ENCODE results near the gene TRIM29. TPM values are rescaled to one million over a fixed set of nuclear protein-coding genes. Genes with fewer than 3 reads are reported as not detected.

The TRIM29 gene, protein sequence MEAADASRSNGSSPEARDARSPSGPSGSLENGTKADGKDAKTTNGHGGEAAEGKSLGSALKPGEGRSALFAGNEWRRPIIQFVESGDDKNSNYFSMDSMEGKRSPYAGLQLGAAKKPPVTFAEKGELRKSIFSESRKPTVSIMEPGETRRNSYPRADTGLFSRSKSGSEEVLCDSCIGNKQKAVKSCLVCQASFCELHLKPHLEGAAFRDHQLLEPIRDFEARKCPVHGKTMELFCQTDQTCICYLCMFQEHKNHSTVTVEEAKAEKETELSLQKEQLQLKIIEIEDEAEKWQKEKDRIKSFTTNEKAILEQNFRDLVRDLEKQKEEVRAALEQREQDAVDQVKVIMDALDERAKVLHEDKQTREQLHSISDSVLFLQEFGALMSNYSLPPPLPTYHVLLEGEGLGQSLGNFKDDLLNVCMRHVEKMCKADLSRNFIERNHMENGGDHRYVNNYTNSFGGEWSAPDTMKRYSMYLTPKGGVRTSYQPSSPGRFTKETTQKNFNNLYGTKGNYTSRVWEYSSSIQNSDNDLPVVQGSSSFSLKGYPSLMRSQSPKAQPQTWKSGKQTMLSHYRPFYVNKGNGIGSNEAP
- not detected in 2 replicates for total RNA-seq (ENCODE audit: low replicate concordance)

DNA sequence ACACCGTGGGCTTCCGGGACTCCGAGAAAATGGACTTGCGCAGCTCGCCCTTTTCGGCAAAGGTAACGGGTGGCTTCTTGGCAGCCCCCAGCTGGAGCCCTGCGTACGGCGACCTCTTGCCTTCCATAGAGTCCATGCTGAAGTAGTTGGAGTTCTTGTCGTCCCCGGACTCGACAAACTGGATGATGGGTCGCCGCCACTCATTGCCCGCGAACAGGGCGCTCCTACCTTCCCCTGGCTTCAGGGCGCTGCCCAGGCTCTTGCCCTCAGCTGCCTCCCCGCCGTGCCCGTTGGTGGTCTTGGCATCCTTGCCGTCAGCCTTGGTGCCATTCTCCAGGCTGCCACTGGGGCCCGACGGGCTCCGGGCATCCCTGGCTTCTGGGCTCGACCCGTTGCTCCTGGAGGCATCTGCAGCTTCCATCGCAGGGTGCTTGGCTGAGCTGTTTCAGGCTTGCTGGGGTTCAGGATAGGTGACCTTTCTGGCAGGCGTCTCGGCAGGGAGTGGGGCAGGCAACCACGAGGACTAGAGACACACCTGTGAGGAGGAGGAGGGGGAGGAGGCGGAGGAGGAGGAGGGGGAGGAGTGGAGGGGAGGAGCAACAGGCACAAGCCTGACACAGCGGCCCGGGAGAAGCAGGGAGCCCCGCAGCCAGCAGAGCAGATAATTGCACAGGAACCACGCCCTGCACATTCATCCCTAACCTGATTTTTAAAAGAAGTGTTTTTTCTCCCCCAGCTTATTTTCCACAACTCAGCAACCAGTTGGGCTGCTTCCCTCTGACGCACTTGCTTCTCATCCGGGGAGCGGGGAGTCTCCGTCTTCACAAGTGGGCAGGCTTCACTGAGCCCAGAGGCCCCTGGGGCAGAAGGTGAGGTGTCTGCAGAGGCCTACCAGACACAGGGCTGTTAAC lies at the start of gene TRIM29:
Gene TRIM29 (minus strand): TSS at position 503 of the 911 bp plus-strand sequence. CDS start 82 bp downstream, at position 421.
- TF ChIP-seq, protein P1, sequence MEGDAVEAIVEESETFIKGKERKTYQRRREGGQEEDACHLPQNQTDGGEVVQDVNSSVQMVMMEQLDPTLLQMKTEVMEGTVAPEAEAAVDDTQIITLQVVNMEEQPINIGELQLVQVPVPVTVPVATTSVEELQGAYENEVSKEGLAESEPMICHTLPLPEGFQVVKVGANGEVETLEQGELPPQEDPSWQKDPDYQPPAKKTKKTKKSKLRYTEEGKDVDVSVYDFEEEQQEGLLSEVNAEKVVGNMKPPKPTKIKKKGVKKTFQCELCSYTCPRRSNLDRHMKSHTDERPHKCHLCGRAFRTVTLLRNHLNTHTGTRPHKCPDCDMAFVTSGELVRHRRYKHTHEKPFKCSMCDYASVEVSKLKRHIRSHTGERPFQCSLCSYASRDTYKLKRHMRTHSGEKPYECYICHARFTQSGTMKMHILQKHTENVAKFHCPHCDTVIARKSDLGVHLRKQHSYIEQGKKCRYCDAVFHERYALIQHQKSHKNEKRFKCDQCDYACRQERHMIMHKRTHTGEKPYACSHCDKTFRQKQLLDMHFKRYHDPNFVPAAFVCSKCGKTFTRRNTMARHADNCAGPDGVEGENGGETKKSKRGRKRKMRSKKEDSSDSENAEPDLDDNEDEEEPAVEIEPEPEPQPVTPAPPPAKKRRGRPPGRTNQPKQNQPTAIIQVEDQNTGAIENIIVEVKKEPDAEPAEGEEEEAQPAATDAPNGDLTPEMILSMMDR (IDR thresholded peaks at IDR 0.05; ENCODE audit: insufficient read depth, low read length) = no peak
- no peak for DNase-seq (ENCODE audit: low read depth)
- no peak within 1 kb of the TSS for H3K4me3 ChIP-seq (ENCODE audit: low read depth, low read length)

DNA sequence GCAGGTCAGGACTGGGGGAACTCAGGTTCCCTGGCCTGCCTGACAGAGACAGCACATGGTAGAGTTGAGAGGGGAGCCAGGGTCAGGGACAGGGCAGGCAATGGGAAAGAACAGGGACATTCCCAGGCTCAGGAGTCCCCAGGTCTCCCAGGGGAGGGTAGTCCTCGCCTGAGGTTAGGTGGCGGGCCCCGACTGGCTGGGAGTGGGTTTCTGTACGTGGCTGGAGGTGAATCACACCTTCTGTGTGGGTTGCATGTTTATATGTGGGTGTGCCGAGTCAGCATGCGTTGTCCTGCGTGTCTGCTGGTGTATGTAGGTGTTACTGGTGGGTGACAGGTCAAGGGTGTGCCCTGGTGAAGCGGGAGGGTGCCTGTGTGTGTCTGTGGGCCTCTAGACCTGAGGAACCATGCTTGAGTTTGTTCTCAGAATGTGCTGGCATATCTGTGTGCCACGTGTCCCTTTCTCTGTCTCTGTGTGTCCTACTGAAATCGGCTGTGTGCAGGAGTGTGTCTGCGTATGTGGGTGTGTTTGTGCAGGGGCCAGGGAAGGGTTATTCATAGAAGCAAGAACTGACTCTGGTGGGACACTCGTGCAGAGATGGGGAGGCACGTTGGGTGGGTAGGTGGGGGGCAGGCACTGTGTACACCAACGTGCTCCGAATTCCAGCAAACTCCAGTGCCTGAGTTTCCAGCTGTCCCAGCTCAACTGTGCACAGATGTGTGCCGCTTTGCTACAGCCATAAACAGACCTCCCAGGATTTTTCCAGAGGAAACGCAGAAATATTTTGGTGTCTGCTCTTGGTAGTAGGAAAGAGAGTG lies 49.1 kb upstream of the TRIM29 start:
- TF ChIP-seq, protein P1 (IDR thresholded peaks at IDR 0.05; ENCODE audit: insufficient read depth, low read length) = no peak
- no peak for DNase-seq (ENCODE audit: low read depth)

DNA sequence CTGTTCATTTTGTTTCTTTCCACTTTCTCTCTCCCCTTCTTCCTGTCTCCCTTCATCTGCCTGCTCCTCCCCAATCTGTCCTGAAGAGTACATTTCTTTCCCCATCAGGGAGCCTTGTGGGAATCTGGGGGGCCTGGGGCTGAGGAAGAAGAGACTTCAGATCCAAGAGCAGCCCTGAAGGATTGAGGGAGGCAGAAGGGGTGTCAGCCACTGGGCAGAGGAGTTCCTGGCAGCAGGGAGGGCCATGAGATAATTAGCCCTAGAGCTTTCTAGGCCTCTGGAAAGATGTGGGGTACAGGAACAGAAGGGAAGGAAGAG lies 48.5 kb upstream of the TRIM29 start:
- H3K4me3 ChIP-seq (ENCODE audit: low read depth, low read length) = no peak overlapping the region
- DNase-seq (ENCODE audit: low read depth) = no peak
- TF ChIP-seq, protein P1 (IDR thresholded peaks at IDR 0.05; ENCODE audit: insufficient read depth, low read length) = no peak

More for the DNA sequence above, 49.1 kb upstream of the TRIM29 start:
- no peak overlapping the region for H3K4me3 ChIP-seq (ENCODE audit: low read depth, low read length)

DNA sequence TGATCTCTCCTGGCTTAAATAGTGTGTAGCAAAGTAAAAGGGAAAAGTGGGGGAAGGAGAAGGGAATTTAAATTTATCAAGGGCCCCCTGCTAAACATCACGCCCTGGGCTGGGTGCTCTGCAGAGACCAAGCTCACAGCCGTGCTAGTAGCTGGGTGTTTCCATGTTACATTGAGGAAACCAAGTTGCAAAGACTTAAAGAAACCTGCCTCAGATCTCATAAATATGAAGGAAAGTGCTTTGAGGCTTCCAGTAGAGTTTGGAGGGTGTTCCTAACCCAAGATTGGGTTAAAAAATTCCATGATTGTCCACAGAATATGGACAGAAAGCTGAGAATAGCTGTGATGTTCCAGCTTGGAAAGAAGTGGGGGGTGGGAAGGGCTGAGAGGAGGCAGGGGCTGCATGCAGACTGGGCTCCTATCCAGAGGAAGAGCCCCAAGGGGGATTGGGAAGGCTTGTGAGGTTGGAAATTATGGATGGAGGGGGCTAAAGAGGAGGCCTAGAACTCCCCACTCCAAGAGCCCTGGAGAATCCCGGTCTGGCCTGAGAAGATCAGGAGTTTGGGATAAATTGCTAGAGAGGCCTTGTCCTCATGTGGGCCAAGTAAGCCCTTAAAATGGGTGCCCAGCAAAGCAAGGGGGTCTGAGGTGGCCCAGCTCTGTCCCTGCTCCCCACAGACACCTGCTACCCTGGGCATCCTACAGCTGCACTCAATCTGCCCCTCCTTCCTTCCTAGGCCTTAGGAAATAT lies 48.0 kb upstream of the TRIM29 start:
- TF ChIP-seq, protein P1 (IDR thresholded peaks at IDR 0.05; ENCODE audit: insufficient read depth, low read length) = no peak
- H3K4me3 ChIP-seq (ENCODE audit: low read depth, low read length) = no peak overlapping the region
- no peak for DNase-seq (ENCODE audit: low read depth)

DNA sequence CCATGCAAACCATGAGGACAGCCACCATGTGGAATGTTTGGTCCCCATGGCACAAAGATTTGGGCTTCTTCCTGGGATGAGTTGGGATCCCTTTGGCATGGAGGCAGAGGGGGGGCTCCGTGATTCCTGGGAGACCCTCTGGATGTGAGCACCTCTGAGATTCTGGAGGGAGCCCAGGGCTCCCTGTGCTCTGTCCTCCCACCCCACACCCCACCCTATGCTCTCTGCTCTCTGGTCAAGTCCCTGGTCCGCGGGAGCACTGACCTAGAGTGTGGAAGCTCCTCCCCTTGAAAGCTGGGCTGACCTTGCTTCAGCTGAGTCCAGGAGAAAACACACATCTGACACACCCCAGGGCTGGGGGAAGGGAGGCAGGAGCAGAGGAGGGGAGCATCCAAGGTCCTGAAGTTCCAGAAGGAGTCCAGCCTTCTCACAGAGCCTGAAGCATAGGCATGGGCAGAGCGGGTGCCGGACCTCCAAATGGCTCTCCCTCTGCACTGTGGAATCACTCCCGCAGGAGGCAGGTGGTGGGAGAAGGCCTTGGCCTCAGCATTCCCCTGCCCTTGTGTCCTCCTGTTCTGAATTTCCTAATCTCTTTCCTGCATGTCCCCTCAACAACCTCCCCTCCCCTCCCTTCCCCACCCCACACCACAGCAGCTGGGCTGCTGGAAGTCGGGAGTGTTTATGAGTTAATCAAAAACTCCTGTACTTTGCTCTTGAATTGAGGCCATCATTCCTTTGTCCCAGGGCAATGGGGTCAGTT lies 47.2 kb upstream of the TRIM29 start:
- no peak overlapping the region for H3K4me3 ChIP-seq (ENCODE audit: low read depth, low read length)
- TF ChIP-seq, protein P1 (IDR thresholded peaks at IDR 0.05; ENCODE audit: insufficient read depth, low read length) = no peak
- peak; percentile 62 for DNase-seq (ENCODE audit: low read depth)
